ENCODE data around the gene CUX1.

CUX1 gene

GRCh38 chr7:101940830-101941229 is 123.4 kb downstream of the CUX1 start:
- no peak for DNase-seq

- DNase-seq: no peak
Measured at GRCh38 chr7:101941481-101942383, 124.3 kb downstream of the CUX1 start.

- no peak for DNase-seq
Measured at GRCh38 chr7:101942603-101943210, 125.3 kb downstream of the CUX1 start.

- DNase-seq: no peak
Measured at GRCh38 chr7:101943306-101943705, 125.9 kb downstream of the CUX1 start.

- DNase-seq: no peak
Measured at GRCh38 chr7:101943889-101944600, 126.6 kb downstream of the CUX1 start.

GRCh38 chr7:101944611-101945010 is 127.2 kb downstream of the CUX1 start:
- no peak for DNase-seq

- DNase-seq: no peak
Measured at GRCh38 chr7:101945034-101945758, 127.8 kb downstream of the CUX1 start.

GRCh38 chr7:101947899-101948298 is 130.5 kb downstream of the CUX1 start:
- DNase-seq: no peak

- DNase-seq: no peak
Measured at GRCh38 chr7:101948650-101949049, 131.2 kb downstream of the CUX1 start.

- DNase-seq: no peak
Measured at GRCh38 chr7:101950450-101951119, 133.2 kb downstream of the CUX1 start.

GRCh38 chr7:101951757-101952156 is 134.3 kb downstream of the CUX1 start:
- DNase-seq: no peak

- no peak for DNase-seq
Measured at GRCh38 chr7:101952355-101953247, 135.2 kb downstream of the CUX1 start.

GRCh38 chr7:101953248-101953819 is 135.9 kb downstream of the CUX1 start:
- no peak for DNase-seq

- DNase-seq: no peak
Measured at GRCh38 chr7:101954499-101954898, 137.1 kb downstream of the CUX1 start.

- no peak for DNase-seq
Measured at GRCh38 chr7:101956130-101956529, 138.7 kb downstream of the CUX1 start.

- no peak for DNase-seq
Measured at GRCh38 chr7:101957744-101958525, 140.5 kb downstream of the CUX1 start.

GRCh38 chr7:101959342-101959741 is 141.9 kb downstream of the CUX1 start:
- DNase-seq: no peak

GRCh38 chr7:101959829-101960228 is 142.4 kb downstream of the CUX1 start:
- no peak for DNase-seq

GRCh38 chr7:101960323-101960722 is 142.9 kb downstream of the CUX1 start:
- DNase-seq: no peak

Data from effector CD4-positive, alpha-beta T cell (primary cell).